Measurements from ENCODE around the gene FCHSD1.
"Not testable (repeated sequence)": the region's sequence is repeated elsewhere in the genome, so short reads cannot be mapped to it uniquely, and the experiment has no call there.

The FCHSD1 gene

DNA sequence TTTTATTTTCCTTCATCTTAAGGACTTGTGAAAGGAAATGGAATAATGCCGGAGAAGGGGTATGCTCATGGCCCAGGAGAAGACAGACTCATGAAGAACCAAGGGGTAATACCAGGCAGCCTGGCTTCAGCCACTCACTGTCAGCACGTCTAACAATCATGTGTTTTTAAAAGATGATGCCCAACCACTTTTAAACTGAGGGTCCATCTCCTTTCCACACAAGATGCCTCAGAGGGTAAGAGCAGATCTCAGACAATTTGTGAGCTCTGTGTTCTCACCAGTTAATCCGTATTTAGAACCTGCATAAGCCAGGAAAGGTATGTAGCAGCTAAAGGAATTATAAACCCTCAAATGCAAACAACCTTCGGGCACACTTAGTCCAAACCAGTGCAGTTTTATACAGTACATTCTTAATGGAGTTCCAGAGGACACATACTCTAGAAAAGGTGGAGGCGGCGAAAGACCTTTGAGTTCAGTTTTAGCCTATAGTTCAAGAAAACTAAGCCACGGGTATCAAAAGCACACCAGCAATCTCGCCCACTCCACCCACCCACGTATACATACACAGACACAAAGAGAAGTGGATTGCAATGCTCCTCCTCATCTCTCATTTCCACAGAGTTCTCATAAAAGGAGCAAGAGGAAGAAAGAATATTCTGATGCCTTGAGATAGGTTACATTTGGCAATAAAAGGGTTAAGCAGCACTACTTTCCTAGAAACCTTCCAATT, 35.1 kb downstream of the FCHSD1 start:
- no peak for DNase-seq

DNA sequence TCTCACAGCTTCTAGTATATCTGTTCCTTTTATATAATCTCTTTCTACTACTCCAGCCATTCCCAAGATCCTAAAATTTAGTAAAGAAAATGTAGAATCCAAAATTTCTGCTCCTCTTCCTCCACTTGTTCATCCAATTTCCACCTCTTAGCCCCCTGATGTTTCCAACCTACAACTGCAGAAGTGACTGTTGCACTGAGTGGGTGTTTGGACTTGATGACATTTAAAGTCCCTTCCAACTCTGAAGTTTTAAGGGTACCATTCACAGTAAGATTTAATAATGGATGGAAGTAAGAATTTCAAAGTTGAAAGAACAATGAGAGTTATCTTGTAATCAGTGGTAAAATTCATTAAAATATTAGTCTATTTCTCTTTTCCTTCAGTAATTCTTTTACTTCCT, 37.9 kb downstream of the FCHSD1 start:
- no peak for DNase-seq

DNA sequence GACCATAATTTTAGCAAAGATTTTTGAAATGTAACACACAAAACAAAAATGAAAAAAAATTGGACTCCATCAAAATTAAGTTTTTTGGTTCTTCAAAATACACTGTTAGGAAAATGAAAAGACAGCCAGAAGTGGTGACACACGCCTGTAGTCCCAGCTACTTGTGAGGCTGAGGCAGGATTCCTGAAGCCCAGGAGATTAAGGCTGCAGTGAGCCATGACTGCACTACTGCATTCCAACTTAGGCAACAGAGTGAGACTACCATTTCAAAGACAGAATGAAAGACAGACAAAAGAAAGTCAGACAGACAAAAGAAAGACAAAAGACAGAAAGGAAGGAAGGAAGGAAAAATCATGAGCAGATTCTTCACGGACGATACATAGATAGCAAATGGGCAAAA, 39.9 kb downstream of the FCHSD1 start:
- DNase-seq, result no peak

DNA sequence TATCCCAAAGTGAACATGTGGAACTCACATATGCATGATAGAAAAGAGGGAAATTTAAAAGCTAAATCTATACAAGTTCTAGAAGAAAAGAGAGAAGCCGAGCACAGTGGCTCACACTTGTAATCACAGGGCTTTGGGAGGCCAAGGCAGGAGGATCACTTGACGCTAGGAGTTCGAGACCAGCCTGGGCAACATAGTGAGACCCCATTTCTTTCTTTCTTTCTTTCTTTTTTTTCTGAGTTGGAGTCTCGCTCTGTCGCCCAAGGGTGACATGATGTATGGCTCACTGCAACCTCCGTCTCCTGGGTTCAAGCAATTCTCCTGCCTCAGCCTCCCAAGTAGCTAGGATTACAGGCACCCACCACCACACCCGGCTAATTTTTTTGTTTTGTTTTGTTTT, 41.3 kb downstream of the FCHSD1 start:
- DNase-seq, result not testable (repeated sequence)

DNA sequence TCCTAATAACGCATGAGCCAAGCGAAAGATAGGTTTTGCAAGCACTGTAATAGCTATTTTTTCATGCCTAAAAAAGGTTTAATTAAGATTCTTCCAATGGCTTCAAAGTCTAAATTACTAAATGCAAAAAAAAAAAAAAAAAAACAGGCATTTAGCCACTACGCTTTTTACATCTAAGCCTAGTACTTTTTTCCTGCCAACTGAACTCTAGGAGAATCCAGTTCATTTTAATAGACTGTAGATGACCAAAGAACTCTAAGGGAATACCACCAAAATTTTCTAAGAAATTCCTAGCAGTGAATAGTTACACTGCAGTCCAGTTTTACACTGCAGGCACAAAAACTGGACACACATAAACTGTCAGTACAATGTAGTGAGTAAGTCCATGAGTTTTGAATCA, 42.2 kb downstream of the FCHSD1 start:
- no peak for DNase-seq

DNA sequence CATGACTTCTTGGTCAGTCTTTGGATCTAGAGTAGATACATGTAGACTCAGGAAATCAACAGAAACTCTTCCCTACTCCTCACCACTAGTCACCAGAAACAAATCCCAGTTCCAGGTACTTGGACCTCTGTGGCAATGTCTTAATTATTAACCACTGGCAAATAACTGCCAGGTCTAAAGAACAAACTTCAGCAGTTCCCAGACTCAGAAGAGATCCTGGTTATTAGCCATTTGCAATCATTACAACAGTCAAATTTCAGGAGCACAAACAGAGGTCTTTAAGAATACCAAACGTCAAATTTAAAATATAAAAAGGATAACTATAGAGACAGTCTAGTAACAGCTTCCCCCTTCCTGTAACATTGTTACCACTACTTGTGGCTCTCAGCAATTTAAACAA, 42.7 kb downstream of the FCHSD1 start:
- no peak for DNase-seq

DNA sequence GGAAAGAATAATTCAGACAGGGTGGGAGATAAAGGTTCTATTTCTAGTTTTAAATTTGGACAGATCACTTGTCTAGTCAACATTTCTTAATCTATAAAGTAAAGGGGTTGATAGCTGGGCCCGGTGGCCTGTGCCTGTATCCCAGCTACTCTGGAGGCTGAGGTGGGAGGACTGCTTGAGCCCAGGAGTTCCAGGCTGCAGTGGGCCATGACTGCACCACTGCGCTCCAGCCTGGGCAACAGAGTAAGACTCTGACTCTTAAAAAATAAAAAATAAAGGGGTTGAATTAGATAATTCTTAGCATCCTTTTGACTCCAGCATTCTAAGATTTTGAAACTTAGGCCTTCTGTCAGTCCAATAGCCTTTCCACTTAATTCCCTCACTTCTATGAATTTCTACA, 43.2 kb downstream of the FCHSD1 start:
- no peak for DNase-seq

DNA sequence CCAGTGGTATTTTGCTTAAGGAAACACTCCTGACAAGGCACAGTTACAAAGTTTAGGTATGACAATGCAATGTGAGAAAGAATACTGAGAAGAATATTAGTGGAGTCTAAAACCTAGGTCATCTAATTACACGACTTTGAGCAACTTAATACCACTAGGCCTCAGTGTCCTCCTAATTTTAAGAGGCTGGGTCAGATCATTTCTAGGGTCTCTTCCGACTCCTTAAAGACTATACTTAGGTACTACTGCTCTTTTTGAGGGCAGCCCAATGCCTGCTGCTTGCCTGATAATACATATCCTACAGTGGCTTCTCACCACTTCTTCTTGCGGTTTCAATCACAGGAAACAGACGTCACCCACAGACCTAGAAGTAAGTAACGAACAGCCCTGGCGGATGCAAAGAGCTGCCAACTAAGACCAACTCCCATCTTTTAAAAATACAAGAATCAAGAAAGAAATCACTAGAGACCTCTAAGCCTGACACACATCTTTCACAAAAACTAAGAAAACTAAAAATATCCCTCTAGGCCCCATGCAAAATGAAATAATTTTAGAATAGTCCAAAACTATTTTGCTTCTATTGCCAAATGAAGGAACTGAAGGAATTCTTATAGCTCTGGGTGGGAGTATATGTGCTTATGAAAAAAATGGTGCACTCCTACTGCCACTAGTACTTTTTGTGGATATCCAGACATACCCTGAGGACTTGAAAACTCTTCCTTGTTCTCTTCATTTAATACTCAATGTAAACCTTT, 45.5 kb downstream of the FCHSD1 start:
- no peak for DNase-seq

DNA sequence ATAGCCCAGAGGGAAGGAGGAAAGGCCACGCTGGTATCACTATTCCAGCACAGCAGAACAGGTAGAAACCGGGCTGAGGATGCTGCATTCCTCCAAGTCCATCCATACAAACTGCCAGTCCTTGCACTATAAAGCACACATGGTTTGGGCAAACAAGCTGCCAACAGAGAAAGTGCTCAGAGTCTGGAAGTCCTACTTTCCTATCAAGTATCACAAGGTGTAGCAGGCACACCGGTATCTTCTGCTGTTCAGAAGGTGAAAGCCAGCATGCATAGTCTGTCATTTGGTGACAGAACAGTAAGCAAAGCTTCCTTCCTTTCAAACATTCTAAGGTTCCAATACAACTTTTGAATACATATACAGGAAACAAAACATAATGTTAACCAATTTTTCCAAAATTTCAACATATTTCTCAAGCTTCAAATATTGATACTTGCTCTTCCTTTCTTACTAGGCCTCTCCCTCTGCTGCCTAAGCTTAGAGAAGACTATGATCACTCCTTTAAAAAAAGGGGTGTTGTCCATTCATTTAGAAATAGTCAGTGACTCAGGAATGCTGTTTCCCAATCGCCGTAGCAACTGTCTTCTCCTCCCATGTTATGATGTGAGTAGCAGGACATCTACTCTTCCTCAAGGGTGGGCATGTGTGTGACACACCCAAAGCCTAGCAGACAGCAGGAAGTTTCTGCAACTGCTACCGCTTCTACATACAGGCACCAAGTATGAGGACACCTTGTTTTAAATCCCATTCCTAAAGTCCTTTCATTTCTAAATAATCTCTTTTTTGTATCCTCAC, 47.1 kb downstream of the FCHSD1 start:
- DNase-seq, result peak; percentile 57

DNA sequence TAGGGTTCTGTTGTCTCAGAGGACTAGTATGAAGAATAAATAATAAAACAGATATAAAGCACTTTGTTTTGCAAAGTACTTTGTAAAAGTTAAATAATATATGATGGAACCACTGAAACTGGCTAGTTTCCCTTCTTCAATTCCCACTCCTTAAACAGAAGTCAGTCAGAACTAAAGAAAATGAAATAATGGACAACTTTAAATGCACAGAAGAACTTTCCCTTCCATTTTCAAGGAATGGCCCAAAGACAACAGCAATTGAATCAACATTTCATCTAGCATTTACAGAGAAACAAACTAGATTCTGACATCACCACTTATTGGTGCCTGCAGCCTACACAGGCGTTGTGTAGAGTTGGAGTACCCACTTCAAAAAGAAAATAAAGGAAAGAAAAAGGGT, 48.6 kb downstream of the FCHSD1 start:
- no peak for DNase-seq

DNA sequence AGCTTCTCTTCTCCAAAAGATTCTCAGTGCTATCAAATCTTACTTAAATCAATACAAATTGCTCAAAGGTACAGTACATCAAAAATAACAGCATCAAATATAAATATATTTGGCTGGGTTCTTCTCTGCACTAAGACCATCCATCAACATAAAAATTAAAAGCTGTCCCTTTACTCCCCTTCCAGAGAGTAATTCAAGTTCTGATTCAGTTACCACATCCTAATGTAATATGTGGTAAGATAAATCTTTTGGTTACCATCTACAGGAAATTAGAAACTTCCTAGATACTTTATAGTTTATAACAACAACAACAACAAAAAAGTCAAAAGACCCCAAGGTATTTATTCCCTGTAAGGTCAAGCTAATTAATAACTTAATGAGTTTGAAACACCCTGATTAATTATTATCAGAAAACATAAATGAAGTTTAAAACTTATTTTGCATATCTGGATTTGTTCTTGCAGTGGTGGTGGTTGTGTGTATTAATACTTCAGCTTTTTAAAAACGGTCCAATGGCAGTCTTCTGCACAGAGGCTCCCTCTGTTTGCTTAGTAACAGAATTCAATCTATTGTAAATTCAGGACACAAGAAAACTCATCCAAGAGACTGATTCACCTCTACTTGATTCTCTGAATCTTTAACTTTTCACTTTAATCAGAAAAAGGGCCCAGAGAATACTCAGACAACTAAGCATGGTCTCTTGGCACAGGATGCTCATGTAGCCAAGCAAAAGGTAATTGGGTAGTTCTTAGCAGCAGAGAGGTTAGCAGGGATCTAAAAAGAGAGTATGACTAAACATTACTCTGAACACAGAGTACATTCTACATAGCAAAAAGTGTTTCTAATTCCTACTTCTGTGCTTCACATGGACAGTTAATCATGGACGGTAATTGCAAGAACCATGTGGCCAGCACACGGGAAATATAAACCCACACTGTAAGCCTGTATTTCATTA, 52.5 kb downstream of the FCHSD1 start:
- DNase-seq, result no peak

DNA sequence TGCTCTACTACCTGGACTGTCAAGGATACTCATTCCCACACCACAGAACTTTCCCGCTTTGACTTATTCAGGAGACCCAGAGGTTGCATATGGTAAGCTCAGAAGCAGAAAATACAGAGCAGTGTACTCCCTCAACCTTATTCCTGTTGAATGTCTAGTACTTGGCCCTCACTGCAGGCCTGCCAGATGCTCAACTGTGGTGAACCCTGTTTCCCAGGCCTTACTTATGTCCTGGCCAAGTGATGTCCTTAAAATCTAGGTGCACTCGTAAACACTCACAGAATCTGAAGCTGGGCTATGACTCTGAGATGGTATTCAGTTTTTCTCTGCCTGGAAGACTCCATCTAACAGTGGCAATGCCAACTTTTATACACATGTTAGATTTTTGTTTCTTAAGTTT, 53.4 kb downstream of the FCHSD1 start:
- no peak for DNase-seq

DNA sequence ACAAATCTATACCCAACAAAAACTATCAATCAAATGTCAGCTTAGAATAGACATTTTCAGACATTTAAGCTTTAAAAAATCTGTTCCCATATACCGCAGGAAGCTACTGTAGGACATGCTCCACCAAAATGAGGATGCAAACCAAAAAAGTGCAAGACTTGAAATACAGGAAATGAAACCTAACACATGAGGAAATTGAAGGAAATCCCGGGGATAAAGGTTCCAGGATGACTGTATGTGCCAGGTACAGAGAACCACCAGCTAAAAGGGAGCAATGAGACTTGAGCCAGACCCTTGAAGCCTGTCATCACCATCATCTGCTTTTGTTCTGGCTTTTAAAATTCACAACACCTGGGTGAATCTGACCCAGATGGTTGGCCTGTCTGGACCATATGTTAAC, 53.8 kb downstream of the FCHSD1 start:
- no peak for DNase-seq

DNA sequence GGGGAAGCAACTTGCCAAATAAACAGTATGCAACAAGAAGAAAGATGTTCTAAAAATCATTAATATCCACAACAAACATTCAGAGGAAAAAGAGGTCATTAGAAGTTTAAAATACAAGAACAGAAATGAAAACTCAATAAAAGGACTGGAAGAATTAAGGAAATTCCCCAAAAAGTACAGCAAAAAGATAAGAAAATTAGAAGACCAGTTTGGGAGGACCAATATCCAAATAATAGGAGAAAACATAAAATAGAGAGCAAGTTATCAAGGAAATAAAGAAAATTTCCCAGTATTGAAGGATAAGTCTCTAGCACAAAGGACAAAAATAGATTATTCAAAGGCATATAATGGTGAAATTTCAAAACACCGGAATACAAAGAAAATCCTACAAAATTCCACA, 54.4 kb downstream of the FCHSD1 start:
- no peak for DNase-seq

DNA sequence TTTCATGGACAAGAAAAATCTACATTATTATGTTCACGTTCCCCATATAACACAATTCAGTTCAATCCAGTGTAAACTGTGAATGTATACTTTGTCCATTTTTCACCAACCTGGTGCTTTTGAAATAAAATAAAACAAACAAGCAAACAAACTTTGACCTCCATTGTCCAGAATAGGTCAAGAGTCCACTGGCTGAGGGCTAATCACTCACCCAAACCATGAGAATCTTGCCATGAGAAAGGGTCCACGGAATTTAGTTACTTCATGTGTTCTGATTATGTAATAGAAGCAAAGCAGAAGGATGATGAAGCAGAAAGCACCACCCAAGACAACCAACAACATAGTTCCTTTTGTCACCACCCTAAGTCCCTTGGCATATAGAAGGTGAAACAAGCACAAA, 61.1 kb downstream of the FCHSD1 start:
- DNase-seq, result no peak

Measured in right hindlimb (tissue), 1 donor.